ENCODE data around the gene ABHD16A.
A peak's percentile ranks its signal among the peaks of the same experiment; 100 is the strongest.

Gene ABHD16A

DNA sequence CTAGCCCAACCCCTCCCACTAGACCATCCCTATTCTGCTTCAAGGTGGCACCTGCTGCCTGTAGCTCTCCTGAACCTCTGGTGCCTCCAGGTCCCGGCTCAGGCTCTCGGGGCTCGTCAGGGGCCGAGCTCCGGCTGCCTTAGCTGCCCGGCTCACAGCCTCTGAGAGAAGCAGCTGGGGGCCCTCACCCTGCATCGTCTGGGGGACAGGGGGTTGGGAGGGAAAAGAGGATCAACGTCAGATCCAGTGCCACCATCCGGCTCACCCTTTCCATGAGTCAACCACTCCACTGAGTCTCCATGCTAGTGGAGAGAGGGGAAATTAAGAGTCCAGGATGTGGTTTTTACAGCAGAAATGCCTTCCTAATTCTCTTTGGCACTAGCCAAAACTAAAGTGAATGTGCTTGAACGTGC lies 63.7 kb downstream of the ABHD16A start:
- peak; percentile 32 for DNase-seq (ENCODE audit: low read depth)

DNA sequence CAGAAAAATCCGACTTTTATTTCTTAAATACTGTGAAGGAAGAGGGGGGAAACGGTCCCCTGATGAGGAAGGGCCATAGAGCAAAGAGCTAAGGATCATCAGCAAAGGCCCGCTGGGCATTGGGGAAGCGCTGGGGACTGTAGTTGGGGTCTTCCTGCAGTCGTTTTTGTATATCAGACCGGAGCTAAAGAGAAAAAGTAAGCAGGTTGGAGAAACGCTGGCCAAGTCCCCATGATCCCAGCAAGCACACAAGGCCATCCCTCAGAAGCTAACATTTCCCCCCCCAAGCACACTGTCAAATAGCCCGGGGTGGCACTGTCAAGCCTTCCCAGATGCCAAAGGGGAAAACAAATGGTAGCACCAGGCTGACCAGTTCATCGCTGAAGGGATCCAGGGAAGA lies 64.1 kb downstream of the ABHD16A start:
- no peak for DNase-seq (ENCODE audit: low read depth)

All from fibroblast of gingiva (primary cell).